MM.1S (cell line): Measurements from ENCODE around the gene MAP2K3.

Experiments
- CTCF ChIP-seq: fragments of 300-600 bp; sonication (generic); IDR thresholded peaks from 2 replicates; pipeline ENCODE4 v1.5.1; 2016; ENCODE audit warnings: antibody characterized with exemption, low read length, mixed read lengths
- EZH2 ChIP-seq: fragments of 300-600 bp; sonication (generic); optimal IDR thresholded peaks from 2 replicates; pipeline ENCODE3; 2017; ENCODE audit warnings: low read depth, mild to moderate bottlenecking, antibody characterized with exemption, low read length, mixed read lengths
- EZH2phosphoT487 ChIP-seq: fragments of 300-600 bp; sonication (generic); IDR thresholded peaks from 2 replicates; pipeline ENCODE4 v1.6.1; 2018; ENCODE audit warnings: antibody characterized with exemption, low read length

GRCh38 chr17:21287703-21288449 is 3.4 kb downstream of the MAP2K3 start:
- TF ChIP-seq CTCF: peak; percentile 28
- no peak for TF ChIP-seq EZH2
- TF ChIP-seq EZH2phosphoT487: no peak
